H1 (cell line): ENCODE measurements around the gene RGS6. TPM values are rescaled to one million over a fixed set of nuclear protein-coding genes. Genes with fewer than 3 reads are reported as not detected.

Experiments used
- CTCF ChIA-PET: fragments of 300-600 bp; sonication (Branson Sonifier 250); formaldehyde crosslinking; loops from one replicate; lab custom pipeline; 2021; ENCODE audit not compliant: partially characterized antibody; lab: Charles Lee
- POLR2A ChIA-PET: fragments of 300-600 bp; sonication (Branson Sonifier 250); formaldehyde crosslinking; loops from one replicate; lab custom pipeline; 2021; ENCODE audit warnings: inconsistent platforms; ENCODE audit not compliant: partially characterized antibody; lab: Charles Lee
- DNase-seq, 2 experiments: peaks; one replicate each; pipeline versions ENCODE4 v3.0.0 to v3.0.0-alpha.2; 2010 to 2022; ENCODE audit warnings: low spot score in 2 of 2, low read depth in 1 of 2, mixed read lengths in 1 of 2
- FAIRE-seq: peaks from 2 replicates; lab custom pipeline; 2011; peaks lifted over from hg19 to GRCh38; lab: Jason Lieb, UNC
- H2AFZ ChIP-seq: 2 replicates; pipeline ENCODE4 v1.8.1; 2012; ENCODE audit warnings: low read length, inconsistent platforms
- H2AK5ac ChIP-seq: 2 replicates; pipeline ENCODE4 v1.6.1; 2013; ENCODE audit warnings: low read depth, low read length
- H2BK120ac ChIP-seq: replicated peaks from 2 replicates; pipeline ENCODE3; 2013; ENCODE audit warnings: low read depth, low read length, inconsistent platforms
- H2BK12ac ChIP-seq: 2 replicates; pipeline ENCODE4 v1.6.1; 2013; ENCODE audit warnings: low read depth, low read length
- H2BK15ac ChIP-seq: 2 replicates; pipeline ENCODE4 v1.6.1; 2013; ENCODE audit warnings: low read length
- H2BK20ac ChIP-seq: 2 replicates; pipeline ENCODE4 v1.6.1; 2013; ENCODE audit warnings: low read length
- H2BK5ac ChIP-seq: 2 replicates; pipeline ENCODE4 v1.6.1; 2013; ENCODE audit warnings: low read depth, low read length
- H3K14ac ChIP-seq: 2 replicates; pipeline ENCODE4 v1.6.1; 2013; ENCODE audit warnings: inconsistent platforms; ENCODE audit not compliant: insufficient read length
- H3K18ac ChIP-seq: 2 replicates; pipeline ENCODE4 v1.6.1; 2013; ENCODE audit warnings: low read length; ENCODE audit errors: extremely low read depth
- H3K23ac ChIP-seq: 2 replicates; pipeline ENCODE4 v1.6.1; 2013; ENCODE audit warnings: inconsistent platforms; ENCODE audit not compliant: insufficient read length
- H3K23me2 ChIP-seq: 2 replicates; pipeline ENCODE4 v1.6.1; 2013; ENCODE audit warnings: low read depth, low read length
- H3K27ac ChIP-seq: 2 replicates; pipeline ENCODE4 v1.6.1; 2011; ENCODE audit warnings: low read depth, low read length, inconsistent platforms
- H3K27me3 ChIP-seq, 4 experiments: replicated peaks in 1 of 4; 1 replicate in 1 of 4; 2 replicates in 3 of 4; pipeline versions ENCODE4 v1.6.1 to v1.8.1; 2011 to 2013; ENCODE audit warnings: low read length in 3 of 4, mild to moderate bottlenecking in 3 of 4, inconsistent platforms in 2 of 4, mixed read lengths in 2 of 4, moderate library complexity in 1 of 4; ENCODE audit not compliant: control insufficient read depth in 3 of 4, insufficient read depth in 3 of 4; ENCODE audit errors: extremely low read depth in 1 of 4
- H3K36me3 ChIP-seq, 4 experiments: 2 replicates each; pipeline versions ENCODE4 v1.6.1 to v1.8.1; 2011 to 2013; ENCODE audit warnings: mild to moderate bottlenecking in 4 of 4, low read length in 3 of 4, moderate library complexity in 2 of 4, control low read depth in 1 of 4, inconsistent platforms in 1 of 4; ENCODE audit not compliant: insufficient read depth in 4 of 4, control insufficient read depth in 2 of 4
- H3K4ac ChIP-seq: replicated peaks from 2 replicates; pipeline ENCODE3; 2013; ENCODE audit warnings: low read length, low read depth, mixed read lengths, inconsistent platforms; ENCODE audit not compliant: insufficient read length
- H3K4me1 ChIP-seq, 4 experiments: replicated peaks in 1 of 4; 1 replicate in 1 of 4; 2 replicates in 3 of 4; pipeline versions ENCODE4 v1.6.1 to v1.8.1; 2011 to 2013; ENCODE audit warnings: low read length in 3 of 4, inconsistent platforms in 2 of 4, mixed read lengths in 1 of 4; ENCODE audit not compliant: insufficient read depth in 4 of 4, control insufficient read depth in 3 of 4
- H3K4me2 ChIP-seq, 2 experiments: 2 replicates each; pipeline versions ENCODE4 v1.6.1 to v1.8.1; 2011 to 2013; ENCODE audit warnings: low read depth in 2 of 2, low read length in 2 of 2, control low read depth in 1 of 2, inconsistent platforms in 1 of 2, mild to moderate bottlenecking in 1 of 2; ENCODE audit not compliant: insufficient read depth in 1 of 2
- H3K4me3 ChIP-seq, 4 experiments: fragments of 200-600, 300-600 bp in 1 of 4; sonication (generic), shearing (Covaris generic), sonication (Bioruptor Twin) in 1 of 4; 2 replicates each; pipeline versions ENCODE4 v1.5.1 to v1.8.1; 2011 to 2016; ENCODE audit warnings: low read length in 4 of 4, low read depth in 3 of 4, control low read depth in 2 of 4, inconsistent platforms in 2 of 4, mild to moderate bottlenecking in 2 of 4, mixed read lengths in 1 of 4, moderate library complexity in 1 of 4; ENCODE audit not compliant: insufficient read depth in 2 of 4; ENCODE audit errors: extremely low read depth in 1 of 4
- H3K56ac ChIP-seq: replicated peaks from 2 replicates; pipeline ENCODE3; 2013; ENCODE audit warnings: low read depth, mild to moderate bottlenecking, mixed read lengths, low read length, inconsistent platforms; ENCODE audit not compliant: insufficient read length
- H3K79me1 ChIP-seq: 2 replicates; pipeline ENCODE4 v1.6.1; 2013; ENCODE audit warnings: low read depth, low read length, control low read depth
- H3K79me2 ChIP-seq, 2 experiments: 2 replicates each; pipeline versions ENCODE4 v1.6.1 to v1.8.1; 2012 to 2013; ENCODE audit warnings: low read length in 2 of 2, mild to moderate bottlenecking in 2 of 2, inconsistent platforms in 1 of 2; ENCODE audit not compliant: insufficient read depth in 2 of 2, control insufficient read depth in 1 of 2
- H3K9ac ChIP-seq, 4 experiments: replicated peaks in 1 of 4; 1 replicate in 1 of 4; 2 replicates in 3 of 4; pipeline versions ENCODE4 v1.6.1 to v1.8.1; 2011 to 2013; ENCODE audit warnings: low read depth in 3 of 4, low read length in 3 of 4, control low read depth in 2 of 4, mild to moderate bottlenecking in 2 of 4, moderate library complexity in 2 of 4, inconsistent platforms in 1 of 4; ENCODE audit errors: extremely low read depth in 1 of 4
- H3K9me3 ChIP-seq, 2 experiments: 2 replicates each; pipeline versions ENCODE4 v1.6.1 to v1.8.1; 2012 to 2013; ENCODE audit warnings: mild to moderate bottlenecking in 2 of 2, moderate library complexity in 2 of 2, control low read depth in 1 of 2, inconsistent platforms in 1 of 2, low read depth in 1 of 2, low read length in 1 of 2, mixed read lengths in 1 of 2; ENCODE audit not compliant: insufficient read depth in 2 of 2
- H4K20me1 ChIP-seq, 2 experiments: replicated peaks in 1 of 2; 2 replicates each; pipeline versions ENCODE3 to v1.8.1; 2011 to 2013; ENCODE audit warnings: inconsistent platforms in 2 of 2, low read length in 2 of 2, mild to moderate bottlenecking in 1 of 2; ENCODE audit not compliant: insufficient read depth in 2 of 2, control insufficient read depth in 1 of 2
- H4K5ac ChIP-seq: 2 replicates; pipeline ENCODE4 v1.6.1; 2013; ENCODE audit warnings: low read length, low read depth, mixed read lengths, inconsistent platforms; ENCODE audit not compliant: insufficient read length
- H4K8ac ChIP-seq: 2 replicates; pipeline ENCODE4 v1.8.0; 2013; ENCODE audit warnings: mild to moderate bottlenecking, moderate library complexity, low read length, inconsistent platforms; ENCODE audit not compliant: insufficient read depth; ENCODE audit errors: extremely low read depth
- H4K91ac ChIP-seq: replicated peaks from 2 replicates; pipeline ENCODE3; 2013; ENCODE audit warnings: low read length, mixed read lengths, inconsistent platforms; ENCODE audit not compliant: insufficient read length
- BRCA1 ChIP-seq: IDR thresholded peaks from 2 replicates; pipeline ENCODE4 v1.6.1; 2012; ENCODE audit warnings: low read depth, low read length, improper control_type of control experiment
- CHD1 ChIP-seq: IDR thresholded peaks from 2 replicates; pipeline ENCODE4 v1.6.1; 2012; ENCODE audit warnings: low read depth, low read length, improper control_type of control experiment
- FOSL1 ChIP-seq: IDR thresholded peaks from 2 replicates; pipeline ENCODE4 v1.6.1; 2011; ENCODE audit warnings: mild to moderate bottlenecking, low read depth, low read length, moderate library complexity; ENCODE audit not compliant: insufficient read depth
- KDM1A ChIP-seq: fragments of 200-600, 300-600 bp; sonication (generic); IDR thresholded peaks from 2 replicates; pipeline ENCODE4 v1.7.1; 2016; ENCODE audit warnings: mild to moderate bottlenecking, low read length, borderline replicate concordance
- KDM4A ChIP-seq: IDR thresholded peaks from one replicate; pipeline ENCODE4 v1.7.1; 2012; ENCODE audit warnings: low read depth, mild to moderate bottlenecking, moderate library complexity, low read length, inconsistent platforms; ENCODE audit not compliant: severe bottlenecking
- POLR2AphosphoS5 ChIP-seq: IDR thresholded peaks from 2 replicates; pipeline ENCODE4 v1.6.1; 2011; ENCODE audit warnings: low read depth, low read length
- RFX5 ChIP-seq: IDR thresholded peaks from 2 replicates; pipeline ENCODE4 v1.6.1; 2011; ENCODE audit warnings: low read depth, low read length, improper control_type of control experiment, borderline replicate concordance
- RNF2 ChIP-seq: fragments of 200-900, 300-1000 bp; sonication (generic); IDR thresholded peaks from 2 replicates; pipeline ENCODE4 v1.7.1; 2016; ENCODE audit warnings: borderline replicate concordance, low read depth, mild to moderate bottlenecking, antibody characterized with exemption, low read length; ENCODE audit not compliant: poor library complexity, severe bottlenecking; ENCODE audit errors: missing control alignments
- RXRA ChIP-seq: IDR thresholded peaks from 2 replicates; pipeline ENCODE4 v1.6.1; 2011; ENCODE audit warnings: low read depth, mild to moderate bottlenecking, low read length, moderate library complexity; ENCODE audit not compliant: insufficient read depth
- SIN3A ChIP-seq, 2 experiments: IDR thresholded peaks in 1 of 2; conservative IDR thresholded peaks in 1 of 2; 2 replicates each; pipeline ENCODE4 v1.6.1; 2011 to 2012; ENCODE audit warnings: low read length in 2 of 2, improper control_type of control experiment in 1 of 2, low read depth in 1 of 2, mild to moderate bottlenecking in 1 of 2
- SP2 ChIP-seq: IDR thresholded peaks from 2 replicates; pipeline ENCODE4 v1.6.1; 2012; ENCODE audit warnings: mild to moderate bottlenecking, low read length, inconsistent platforms
- SRF ChIP-seq: IDR thresholded peaks from 2 replicates; pipeline ENCODE4 v1.6.1; 2011; ENCODE audit warnings: mild to moderate bottlenecking, low read depth, low read length, moderate library complexity
- WGBS, 2 experiments: shearing (Covaris generic) in 1 of 2; methylation state at CpG; one replicate each; pipeline versions ENCODE4 v1.1.6 to v1.1.7; 2013 to 2015; ENCODE audit warnings: low lambda C conversion rate in 2 of 2, mixed read lengths in 2 of 2, inconsistent platforms in 1 of 2, low coverage in 1 of 2, missing lambda C conversion rate in 1 of 2; ENCODE audit not compliant: insufficient replicate concordance in 2 of 2, insufficient coverage in 1 of 2, insufficient read length in 1 of 2; ENCODE audit errors: extremely low coverage in 1 of 2, missing lambda C conversion rate in 1 of 2; 5-methylcytosine and 5-hydroxymethylcytosine counted together
- polyA plus RNA-seq, 7 experiments: library from polyadenylated mRNA; depleted of rRNA in 3 of 7; stranded (reverse) in 5 of 7; unstranded in 2 of 7; fragments of >200 nt in 5 of 7; fragments of 200-250 nt in 2 of 7; gene quantifications; 1 replicate in 5 of 7; 2 replicates in 1 of 7; 4 replicates in 1 of 7; pipeline versions ENCODE4 v1.2.1 to v1.2.3, GENCODE V29; 2011 to 2013; ENCODE audit warnings: missing spikeins in 2 of 7, mixed read lengths in 2 of 7
- total RNA-seq: library from RNA; stranded (reverse); fragmentation: NEBNext Ultra II Directional; extraction: Animal tissue kit (Norgen Biotek cat#: 25700); gene quantifications from 2 replicates; pipeline ENCODE4 v1.2.1, GENCODE V29; 2021

RGS6 gene
- total and polyA plus RNA-seq, 2 of the 8 experiments (the other 6 are each of a cell fraction or from before 2014, with no cell fraction given) = 0.26 to 1.1 TPM

- Histone ChIP-seq H3K23ac (no peak overlapping the region), H2AK5ac (no peak overlapping the region), H3K27me3 (no peaks in the 10 kb centered on the region), H3K4me1 (peaks cover 0 to 6% (median 2%) of the 10 kb centered on the region in 4 experiments; a peak in 4 of 7 replicates), H2BK20ac (no peak overlapping the region), H3K4me3 (no peak overlapping the region), H3K79me2 (no peaks in the 10 kb centered on the region), H3K27ac (no peak overlapping the region), H3K9me3 (no peaks in the 10 kb centered on the region), H3K56ac (no peak overlapping the region), H2BK12ac (no peak overlapping the region), H4K8ac (no peak overlapping the region), H3K36me3 (no peaks in the 10 kb centered on the region), H2BK15ac (no peak overlapping the region), H4K91ac (no peak overlapping the region), H4K20me1 (no peaks in the 10 kb centered on the region), H2BK5ac (no peak overlapping the region), H3K14ac (no peak overlapping the region), H3K79me1 (no peaks in the 10 kb centered on the region), H3K23me2 (no peaks in the 10 kb centered on the region), H2AFZ (no peak overlapping the region), H3K4me2 (no peak overlapping the region), H3K9ac (no peak overlapping the region), H3K18ac (no peak overlapping the region), H3K4ac (no peak overlapping the region), H4K5ac (no peak overlapping the region), H2BK120ac (no peak overlapping the region)
- TF ChIP-seq POLR2AphosphoS5 = no peak
- no peak for TF ChIP-seq KDM1A
- TF ChIP-seq RFX5 = no peak
- no peak for TF ChIP-seq KDM4A
- no peak for TF ChIP-seq CHD1
- TF ChIP-seq FOSL1 = no peak
- no peak for TF ChIP-seq RNF2
- TF ChIP-seq SRF = no peak
- TF ChIP-seq SP2 = no peak
- TF ChIP-seq BRCA1 = no peak
- TF ChIP-seq SIN3A (conservative IDR thresholded peaks at IDR 0.05 in 1 of 2, IDR thresholded peaks at IDR 0.05 in 1 of 2; ENCODE audit: low read depth in 1 of 2, low read length in 2 of 2) = no peak
- TF ChIP-seq RXRA = no peak
- ChIA-PET POLR2A (no interaction called here), CTCF (interaction anchor here (1.2 to 1.4 kb wide), 2 partner anchors 10 to 77 kb away, joined by 3 to 4 read pairs; no protein-coding TSS in a partner anchor)
- WGBS, 2 experiments = 60% methylated on average over 1 of the region's 1 CpG; no CpG with 5 or more reads in 1 of the 2 experiments
- DNase-seq (no peak), FAIRE-seq (no peak)
These were observed 94.8 kb downstream of the RGS6 start for GRCh38 chr14:72027061-72027460.
